Smooth muscle cell of the brain vasculature (primary cell): ENCODE data around the gene PIK3CB.
"Not testable (repeated sequence)": the region's sequence is repeated elsewhere in the genome, so short reads cannot be mapped to it uniquely, and the experiment has no call there.

Source experiments
- DNase-seq: peaks from one replicate; pipeline ENCODE4 v3.0.0-alpha.2; 2012; ENCODE audit warnings: low read depth, low spot score

PIK3CB gene

DNA sequence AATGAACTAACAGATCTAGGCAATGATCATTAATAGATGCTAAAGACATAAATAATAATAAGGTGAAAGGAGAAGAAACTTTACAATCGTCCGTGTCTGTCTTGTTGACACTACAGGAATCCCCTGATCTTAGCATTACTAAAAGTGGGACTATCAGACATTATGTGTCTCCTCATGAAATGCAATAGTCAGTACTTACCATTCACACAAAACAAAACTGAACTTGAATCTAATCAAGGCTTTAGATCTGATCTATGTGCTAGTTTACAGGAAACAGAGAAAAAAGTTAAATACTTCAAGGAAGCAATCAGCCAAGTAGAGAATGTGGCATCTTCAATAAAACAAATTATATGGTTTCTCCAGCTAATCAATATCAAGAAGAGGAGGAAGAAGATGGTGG is 73.7 kb downstream of the PIK3CB start:
- DNase-seq: no peak

- DNase-seq: no peak
Measured at GRCh38 chr3:138748190-138748589, 86.5 kb downstream of the PIK3CB start.

- DNase-seq: no peak
Measured at GRCh38 chr3:138747225-138747624, 87.5 kb downstream of the PIK3CB start.

- DNase-seq: no peak
Measured at GRCh38 chr3:138740072-138740471, 94.7 kb downstream of the PIK3CB start.

DNA sequence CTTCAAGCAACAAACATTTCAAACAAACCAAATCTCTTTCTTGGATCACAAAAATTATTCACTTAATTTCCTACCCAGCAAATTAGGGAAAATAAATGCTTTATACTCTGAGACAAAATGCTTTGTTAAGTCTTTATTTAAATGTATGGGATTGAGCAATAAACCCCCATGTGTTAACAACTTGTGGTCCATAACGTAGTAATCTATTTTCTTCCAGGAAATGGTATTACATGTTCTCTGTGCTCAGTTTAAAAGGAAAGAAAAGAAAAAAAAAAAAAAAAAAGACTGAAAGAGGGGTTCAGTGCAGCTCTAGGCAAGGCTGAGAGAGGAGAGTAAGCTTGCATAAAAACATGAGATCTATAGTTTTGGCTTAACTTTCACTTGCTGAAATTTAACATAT is 102.3 kb downstream of the PIK3CB start:
- no peak for DNase-seq

DNA sequence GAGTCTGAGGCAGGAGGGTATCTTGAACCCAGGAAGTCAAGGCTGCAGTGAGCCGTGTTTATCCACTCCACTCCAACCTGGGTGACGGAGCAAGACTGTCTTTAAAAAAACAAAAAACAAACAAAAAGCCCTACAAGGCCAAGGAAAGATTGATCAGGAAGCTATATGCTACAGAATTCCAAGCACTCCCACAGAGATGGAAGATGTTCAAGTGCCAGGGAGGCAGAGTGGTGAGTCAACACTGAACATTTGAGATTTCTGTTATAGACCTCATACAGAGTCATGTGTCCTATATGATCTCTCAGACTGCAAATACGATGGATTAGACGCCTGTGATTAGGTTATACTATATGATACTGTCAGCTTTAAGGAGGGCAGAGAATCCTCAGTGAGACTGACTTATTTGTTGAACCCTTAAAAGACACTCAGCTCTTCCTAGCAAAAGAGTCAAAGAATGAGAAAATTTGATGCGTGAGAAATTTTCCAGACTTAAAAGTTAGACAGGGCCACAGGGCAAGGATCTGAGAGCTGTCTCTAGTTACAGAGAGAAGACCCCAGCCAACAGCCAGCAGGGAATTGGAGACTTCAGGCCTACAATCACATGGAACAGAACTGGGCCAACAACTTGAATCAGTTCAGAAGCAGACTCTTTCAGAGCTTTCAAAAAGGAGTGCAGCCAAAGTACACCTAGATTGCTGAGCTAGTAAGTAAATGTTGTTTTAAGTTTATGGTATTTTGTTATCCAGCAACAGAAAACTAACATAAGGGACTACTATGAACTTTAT is 107.6 kb downstream of the PIK3CB start:
- peak; percentile 55 for DNase-seq

DNA sequence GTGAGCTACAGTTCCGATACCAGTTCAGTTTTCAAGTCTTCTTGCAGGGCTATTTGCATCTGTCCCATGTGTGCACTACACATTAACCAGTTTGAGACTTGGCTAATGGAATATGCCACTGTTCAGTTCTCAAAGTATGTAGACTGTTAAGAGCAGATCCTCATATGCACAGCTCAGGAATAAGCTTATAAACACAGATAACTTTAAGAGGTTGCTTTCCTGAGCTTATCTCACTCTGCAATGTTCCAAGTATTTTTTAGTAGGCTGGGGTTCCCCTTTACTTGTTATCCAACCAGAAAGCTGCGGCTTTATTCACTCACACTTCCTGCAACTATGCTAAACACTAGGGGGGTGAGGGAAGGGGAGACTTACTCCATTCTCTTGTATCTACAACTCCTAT is 108.7 kb downstream of the PIK3CB start:
- not testable (repeated sequence) for DNase-seq

DNA sequence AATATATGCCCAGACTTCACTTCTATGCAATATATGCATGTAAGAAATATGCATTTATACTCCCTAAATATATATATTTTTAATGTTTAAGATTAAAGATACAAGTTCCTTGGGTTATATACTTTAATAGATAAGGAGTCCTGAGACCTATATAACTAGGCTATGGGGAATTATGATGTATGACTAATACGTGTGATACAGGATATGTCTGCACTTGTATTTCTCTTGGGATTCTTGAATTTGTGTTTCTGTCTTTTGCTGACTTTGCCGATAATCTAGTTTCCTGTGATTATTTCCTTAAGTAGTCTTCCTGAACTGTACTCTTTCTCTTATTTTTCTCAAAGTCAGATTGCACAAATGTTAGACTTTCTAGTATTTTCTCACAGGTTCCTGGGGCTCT is 109.6 kb downstream of the PIK3CB start:
- DNase-seq: no peak

DNA sequence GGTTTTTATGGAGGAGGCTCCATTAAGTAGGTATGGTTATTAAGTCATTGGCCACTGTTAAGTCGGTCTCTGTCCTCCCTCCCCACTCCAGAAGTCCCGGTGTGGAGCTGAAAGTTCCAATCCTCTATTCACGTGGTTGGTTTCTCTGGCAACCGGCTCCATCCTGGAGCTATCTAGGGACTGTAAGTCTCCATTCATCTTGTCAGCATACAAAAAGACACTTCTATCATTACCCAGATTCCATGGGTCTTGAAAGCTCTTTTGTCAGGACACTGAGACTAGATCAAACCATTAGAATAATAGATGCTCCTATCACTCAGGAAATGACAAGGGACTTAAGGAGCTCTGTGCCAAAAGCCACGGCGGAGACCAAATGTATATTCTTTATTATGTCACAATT is 110.3 kb downstream of the PIK3CB start:
- no peak for DNase-seq

DNA sequence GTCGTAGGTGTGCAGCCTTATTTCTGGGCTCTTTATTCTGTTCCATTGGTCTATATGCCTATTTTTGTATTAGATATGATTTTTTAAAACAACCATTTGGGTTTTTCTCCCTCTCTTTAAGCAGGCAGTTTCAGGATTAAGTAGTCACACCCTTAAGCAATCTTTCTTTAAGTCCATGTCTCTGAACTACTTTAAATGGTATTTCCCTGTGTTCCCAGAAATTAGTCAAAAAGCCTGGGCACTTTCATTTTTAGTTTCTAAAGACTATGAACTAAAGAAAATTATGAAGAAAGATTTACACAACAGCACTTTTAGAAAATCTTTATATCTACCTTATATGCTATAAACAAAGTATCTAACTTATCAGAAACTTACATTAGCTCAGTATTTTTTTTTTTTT is 115.9 kb downstream of the PIK3CB start:
- DNase-seq: no peak

DNA sequence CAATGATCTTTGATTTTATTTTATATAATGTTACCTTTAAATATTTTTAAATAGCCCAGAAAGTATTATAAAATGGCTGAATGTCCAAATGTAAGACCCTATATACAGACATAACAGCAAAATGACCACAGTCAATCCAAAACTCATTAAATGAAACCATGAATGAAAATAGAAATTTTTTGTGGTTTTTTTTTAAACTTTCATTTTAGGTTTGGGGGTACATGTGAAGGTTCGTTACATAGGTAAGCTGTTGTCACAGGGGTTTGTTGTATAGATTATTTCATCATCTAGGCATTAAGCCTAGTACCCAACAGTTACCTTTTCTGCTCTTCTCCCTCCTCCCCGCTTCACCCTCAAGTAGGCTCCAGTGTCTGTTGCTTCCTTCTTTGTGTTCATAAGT is 117.4 kb downstream of the PIK3CB start:
- DNase-seq: no peak

GRCh38 chr3:138712086-138712485 is 122.6 kb downstream of the PIK3CB start:
- DNase-seq: no peak

GRCh38 chr3:138705675-138706074 is 129.1 kb downstream of the PIK3CB start:
- DNase-seq: no peak

- DNase-seq: no peak
Measured at GRCh38 chr3:138696666-138697370, 137.9 kb downstream of the PIK3CB start.

DNA sequence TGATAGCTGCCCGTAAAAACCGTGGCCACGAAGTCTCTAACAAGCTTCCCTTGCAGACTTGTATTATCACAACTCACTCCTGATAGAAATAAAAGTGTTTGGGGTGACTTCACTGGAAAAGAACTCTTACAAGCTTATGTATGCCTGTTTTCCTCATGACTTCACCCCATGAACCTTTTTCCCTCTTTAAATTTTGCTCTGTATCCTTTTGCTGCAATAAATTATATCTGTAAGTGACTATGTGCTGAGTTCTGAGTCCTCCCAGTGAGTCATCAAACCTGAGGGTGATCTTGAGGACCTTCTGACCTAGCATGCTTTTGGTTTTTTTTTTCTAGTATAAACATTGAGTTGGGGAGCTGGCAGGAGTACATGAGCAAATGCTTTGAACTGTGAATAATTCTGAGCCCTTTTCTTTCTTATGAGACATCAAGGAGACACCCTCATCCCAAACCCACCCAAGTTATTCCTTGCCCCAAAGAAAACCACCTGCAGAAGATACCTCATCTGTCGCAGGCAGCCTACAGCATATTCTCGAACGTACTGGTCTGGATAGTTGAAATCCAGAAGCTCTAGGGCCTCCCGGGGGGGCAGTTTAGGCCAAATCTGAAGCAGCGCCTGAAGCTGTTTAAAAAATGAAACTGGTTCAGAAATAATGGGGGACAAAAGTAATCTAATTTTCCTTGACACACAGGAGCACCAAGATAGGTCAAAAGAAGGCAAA is 140.3 kb downstream of the PIK3CB start:
- DNase-seq: peak; percentile 54

GRCh38 chr3:138692152-138692551 is 142.6 kb downstream of the PIK3CB start:
- no peak for DNase-seq

GRCh38 chr3:138691351-138691750 is 143.4 kb downstream of the PIK3CB start:
- no peak for DNase-seq

DNA sequence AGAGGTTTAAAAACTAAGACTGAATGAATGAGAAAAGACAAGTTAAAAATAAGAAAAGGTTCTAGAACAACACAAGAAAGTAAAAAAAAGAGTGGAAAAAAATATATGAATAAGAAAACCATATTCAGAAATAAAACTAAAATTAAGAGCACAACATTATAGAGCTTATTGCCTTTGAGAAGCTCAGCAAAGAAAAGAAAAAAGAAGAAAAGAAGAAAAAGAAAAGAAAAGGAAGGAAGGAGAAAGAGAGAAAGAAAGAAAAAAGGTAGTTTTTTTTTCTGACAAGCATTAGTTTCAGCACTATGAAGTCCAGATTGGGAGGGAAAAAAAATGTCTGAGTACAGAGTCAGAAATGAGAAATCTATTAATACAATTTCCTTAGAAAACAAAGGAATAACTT is 144.7 kb downstream of the PIK3CB start:
- DNase-seq: no peak

- DNase-seq: no peak
Measured at GRCh38 chr3:138688871-138689299, 145.8 kb downstream of the PIK3CB start.

DNA sequence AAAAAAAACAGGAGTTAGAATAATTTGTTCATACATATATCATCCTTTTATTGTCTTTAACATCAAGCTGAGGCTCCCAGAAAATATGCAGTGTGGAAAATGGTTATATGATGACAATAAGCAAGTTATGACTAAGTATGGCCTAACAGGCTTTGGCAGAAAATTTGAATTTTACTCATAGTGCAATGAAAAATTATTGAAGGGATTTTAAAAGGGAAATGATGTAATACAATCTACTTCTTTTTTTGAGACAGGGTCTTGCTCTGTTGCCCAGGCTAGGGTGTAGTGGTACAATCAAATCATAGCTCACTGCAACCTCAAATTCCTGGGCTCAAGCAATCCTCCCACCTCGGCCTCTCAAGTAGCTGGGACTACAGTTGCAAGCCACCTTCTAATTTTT is 147.5 kb downstream of the PIK3CB start:
- DNase-seq: no peak

DNA sequence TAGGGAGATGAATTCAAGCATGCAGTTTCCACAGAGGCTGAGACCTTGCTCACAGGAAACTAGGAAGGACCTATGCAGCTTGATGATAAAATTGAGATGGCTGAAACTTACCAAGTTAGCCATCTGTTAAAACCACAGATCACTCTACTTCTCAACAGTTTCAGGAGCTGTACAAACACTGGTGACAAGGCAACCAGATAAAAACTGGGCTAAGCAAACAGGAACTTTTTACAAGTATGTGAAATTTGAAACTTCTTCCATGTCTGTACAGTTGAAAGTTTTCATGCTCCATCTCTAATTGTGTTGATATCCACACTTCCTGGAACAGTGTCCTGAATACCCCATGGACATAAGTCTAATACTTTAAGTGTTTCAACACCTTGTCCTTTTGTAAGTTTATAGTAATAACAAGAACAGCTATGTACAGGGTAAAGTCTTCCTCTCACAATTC is 147.9 kb downstream of the PIK3CB start:
- no peak for DNase-seq

- DNase-seq: no peak
Measured at GRCh38 chr3:138684396-138684795, 150.3 kb downstream of the PIK3CB start.
